GM12892 (cell line): ENCODE data around the gene FDXACB1.

Experiments
- DNase-seq: peaks from one replicate; pipeline ENCODE4 v3.0.0; 2011; ENCODE audit not compliant: insufficient read length
- FAIRE-seq: peaks from 2 replicates; lab custom pipeline; 2011; peaks lifted over from hg19 to GRCh38; lab: Jason Lieb, UNC
- POLR2A ChIP-seq: IDR thresholded peaks from 2 replicates; pipeline ENCODE4 v1.6.1; 2011; ENCODE audit warnings: low read depth, low read length, control low read depth
- POLR2AphosphoS5 ChIP-seq: IDR thresholded peaks from 2 replicates; pipeline ENCODE4 v1.6.1; 2011; ENCODE audit warnings: low read depth, low read length, control low read depth
- TAF1 ChIP-seq: IDR thresholded peaks from 2 replicates; pipeline ENCODE4 v1.6.1; 2011; ENCODE audit warnings: low read depth, mild to moderate bottlenecking, control low read depth, low read length, borderline replicate concordance

FDXACB1 gene

GRCh38 chr11:111851636-111852035 is 27.3 kb downstream of the FDXACB1 start:
- DNase-seq (no peak), FAIRE-seq (no peak)
- TF ChIP-seq POLR2AphosphoS5 (no peak), POLR2A (no peak), TAF1 (no peak)

GRCh38 chr11:111851067-111851466 is 27.9 kb downstream of the FDXACB1 start:
- no peak for TF ChIP-seq TAF1
- TF ChIP-seq POLR2AphosphoS5: no peak
- TF ChIP-seq POLR2A: no peak
- DNase-seq: no peak
- FAIRE-seq: peak; percentile 30

GRCh38 chr11:111849631-111850030 is 29.3 kb downstream of the FDXACB1 start:
- FAIRE-seq: no peak
- TF ChIP-seq POLR2A: no peak
- TF ChIP-seq POLR2AphosphoS5: no peak
- no peak for TF ChIP-seq TAF1
- DNase-seq: no peak

GRCh38 chr11:111846636-111847035 is 32.3 kb downstream of the FDXACB1 start:
- TF ChIP-seq TAF1 (no peak), POLR2A (no peak), POLR2AphosphoS5 (no peak)
- no peak for DNase-seq
- no peak for FAIRE-seq

- FAIRE-seq (no peak), DNase-seq (no peak)
- no peak for TF ChIP-seq POLR2A
- no peak for TF ChIP-seq POLR2AphosphoS5
- TF ChIP-seq TAF1: no peak
These were observed 32.9 kb downstream of the FDXACB1 start for GRCh38 chr11:111846063-111846462.

GRCh38 chr11:111845276-111846028 is 33.5 kb downstream of the FDXACB1 start:
- FAIRE-seq: no peak
- DNase-seq: no peak
- no peak for TF ChIP-seq POLR2A
- TF ChIP-seq TAF1: no peak
- TF ChIP-seq POLR2AphosphoS5: no peak

GRCh38 chr11:111843661-111844060 is 35.3 kb downstream of the FDXACB1 start:
- FAIRE-seq: peak; percentile 76
- no peak for DNase-seq
- no peak for TF ChIP-seq TAF1
- TF ChIP-seq POLR2AphosphoS5: no peak
- TF ChIP-seq POLR2A: no peak

GRCh38 chr11:111841370-111842053 is 37.5 kb downstream of the FDXACB1 start:
- TF ChIP-seq POLR2AphosphoS5: no peak
- no peak for TF ChIP-seq TAF1
- TF ChIP-seq POLR2A: no peak
- peak; percentile 23 for DNase-seq
- FAIRE-seq: peak; percentile 95

GRCh38 chr11:111840143-111840542 is 38.8 kb downstream of the FDXACB1 start:
- FAIRE-seq: no peak

GRCh38 chr11:111838054-111838453 is 40.9 kb downstream of the FDXACB1 start:
- FAIRE-seq: peak; percentile 9
- DNase-seq: no peak
- TF ChIP-seq POLR2A (no peak), POLR2AphosphoS5 (no peak), TAF1 (no peak)

More at GRCh38 chr11:111840143-111840542, 38.8 kb downstream of the FDXACB1 start:
- DNase-seq: no peak
- TF ChIP-seq POLR2A (no peak), POLR2AphosphoS5 (no peak), TAF1 (no peak)

- FAIRE-seq (peak; percentile 38), DNase-seq (no peak)
- no peak for TF ChIP-seq POLR2AphosphoS5
- no peak for TF ChIP-seq TAF1
- TF ChIP-seq POLR2A: no peak
These were observed 41.5 kb downstream of the FDXACB1 start for GRCh38 chr11:111837366-111837891.
